ENCODE results near the gene SCCPDH.
"Not testable (repeated sequence)": the region's sequence is repeated elsewhere in the genome, so short reads cannot be mapped to it uniquely, and the experiment has no call there.

SCCPDH gene

GRCh38 chr1:246724731-246725095 is 504 bp downstream of the SCCPDH start:
- CTCF ChIA-PET = no interaction called here
- POLR2A ChIA-PET (ENCODE audit: low non-redundant PET) = no interaction called here
- peak overlapping the region; percentile 72 for H3K27ac ChIP-seq
- TF ChIP-seq, protein P1, sequence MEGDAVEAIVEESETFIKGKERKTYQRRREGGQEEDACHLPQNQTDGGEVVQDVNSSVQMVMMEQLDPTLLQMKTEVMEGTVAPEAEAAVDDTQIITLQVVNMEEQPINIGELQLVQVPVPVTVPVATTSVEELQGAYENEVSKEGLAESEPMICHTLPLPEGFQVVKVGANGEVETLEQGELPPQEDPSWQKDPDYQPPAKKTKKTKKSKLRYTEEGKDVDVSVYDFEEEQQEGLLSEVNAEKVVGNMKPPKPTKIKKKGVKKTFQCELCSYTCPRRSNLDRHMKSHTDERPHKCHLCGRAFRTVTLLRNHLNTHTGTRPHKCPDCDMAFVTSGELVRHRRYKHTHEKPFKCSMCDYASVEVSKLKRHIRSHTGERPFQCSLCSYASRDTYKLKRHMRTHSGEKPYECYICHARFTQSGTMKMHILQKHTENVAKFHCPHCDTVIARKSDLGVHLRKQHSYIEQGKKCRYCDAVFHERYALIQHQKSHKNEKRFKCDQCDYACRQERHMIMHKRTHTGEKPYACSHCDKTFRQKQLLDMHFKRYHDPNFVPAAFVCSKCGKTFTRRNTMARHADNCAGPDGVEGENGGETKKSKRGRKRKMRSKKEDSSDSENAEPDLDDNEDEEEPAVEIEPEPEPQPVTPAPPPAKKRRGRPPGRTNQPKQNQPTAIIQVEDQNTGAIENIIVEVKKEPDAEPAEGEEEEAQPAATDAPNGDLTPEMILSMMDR (conservative IDR thresholded peaks at IDR 0.05; ENCODE audit: low read depth) = no peak
- peak; percentile 9 for DNase-seq (ENCODE audit: low spot score)

DNA sequence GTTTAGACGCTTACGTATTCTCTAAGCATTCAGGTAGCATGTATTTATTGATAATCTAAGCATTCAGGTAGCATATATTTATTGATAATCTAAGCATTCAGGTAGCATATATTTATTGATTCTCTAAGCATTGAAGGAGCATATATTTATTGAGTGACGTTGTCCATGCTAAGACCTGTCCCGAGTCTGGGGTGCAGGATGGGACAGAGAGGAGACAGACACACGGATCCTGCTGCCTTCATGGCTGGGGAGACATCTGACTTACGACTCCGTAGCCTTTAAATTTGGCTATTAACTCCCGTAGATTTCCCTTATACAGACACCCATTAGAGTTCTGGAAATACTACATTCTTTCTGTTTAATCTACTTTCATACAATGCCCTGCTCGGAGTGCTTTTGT is 982 bp downstream of the SCCPDH start:
- POLR2A ChIA-PET (ENCODE audit: low non-redundant PET) = no interaction called here
- no peak overlapping the region for H3K27ac ChIP-seq
- CTCF ChIA-PET = interaction anchor here (0.6 kb wide), 1 partner anchor 25 kb away, joined by 3 read pairs; no protein-coding TSS in a partner anchor
- TF ChIP-seq, protein P1 (conservative IDR thresholded peaks at IDR 0.05; ENCODE audit: low read depth) = no peak
- DNase-seq (ENCODE audit: low spot score) = no peak

DNA sequence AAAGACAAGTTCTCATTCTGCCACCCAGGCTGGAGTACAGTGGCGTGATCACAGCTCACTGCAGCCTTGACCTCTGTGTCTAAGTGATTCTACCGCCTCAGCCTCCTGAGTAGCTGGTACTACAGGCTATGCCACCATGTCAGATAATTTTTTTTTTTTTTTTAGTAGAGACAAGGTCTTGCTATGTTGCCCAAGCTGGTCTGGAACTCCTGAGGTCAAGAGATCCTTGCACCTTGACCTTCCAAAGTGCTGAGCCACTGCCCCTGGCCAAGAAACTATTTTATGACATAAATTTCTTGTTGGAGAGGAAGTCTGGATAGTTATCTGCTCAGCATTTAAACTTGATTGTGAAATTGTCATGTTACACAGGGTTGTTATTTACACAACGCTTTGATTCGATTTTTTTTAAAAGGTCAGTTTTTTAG is 2.1 kb downstream of the SCCPDH start:
- TF ChIP-seq, protein P1 (conservative IDR thresholded peaks at IDR 0.05; ENCODE audit: low read depth) = no peak
- ChIA-PET CTCF (interaction anchor here (0.6 to 0.7 kb wide), 2 partner anchors 34 to 88 kb away, joined by 3 to 4 read pairs; no protein-coding TSS in a partner anchor), POLR2A (ENCODE audit: low non-redundant PET) (no interaction called here)
- DNase-seq (ENCODE audit: low spot score) = no peak
- H3K27ac ChIP-seq = no peak overlapping the region

- no peak for DNase-seq (ENCODE audit: low spot score)
- TF ChIP-seq, protein P1 (conservative IDR thresholded peaks at IDR 0.05; ENCODE audit: low read depth) = no peak
- CTCF ChIA-PET = interaction anchor here (0.6 kb wide), 1 partner anchor 34 kb away, joined by 4 read pairs; no protein-coding TSS in a partner anchor
- H3K27ac ChIP-seq = no peak overlapping the region
- POLR2A ChIA-PET (ENCODE audit: low non-redundant PET) = no interaction called here
Measured at GRCh38 chr1:246726881-246727280, 2.7 kb downstream of the SCCPDH start.

DNA sequence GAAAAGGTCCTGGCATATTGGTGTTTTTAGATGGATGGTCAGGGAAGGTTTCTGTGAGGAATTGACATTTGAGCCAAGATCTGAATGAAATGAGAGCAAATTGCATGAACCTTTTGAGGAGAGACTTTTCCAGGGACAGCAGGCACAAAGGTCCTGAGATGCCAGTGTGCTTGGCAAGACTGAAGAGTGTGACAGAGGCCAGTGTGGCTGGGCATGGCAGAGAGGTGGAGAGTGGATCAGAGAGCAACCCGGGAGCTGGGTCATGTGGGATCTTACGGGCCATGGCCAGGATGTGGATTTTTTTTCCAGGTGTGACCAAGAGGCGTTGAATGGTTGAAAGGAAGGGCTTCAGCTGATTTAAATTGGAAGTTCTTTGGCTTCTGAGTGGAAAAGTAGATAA is 3.4 kb downstream of the SCCPDH start:
- TF ChIP-seq, protein P1 (conservative IDR thresholded peaks at IDR 0.05; ENCODE audit: low read depth) = no peak
- ChIA-PET POLR2A (ENCODE audit: low non-redundant PET) (no interaction called here), CTCF (interaction anchor here (0.6 kb wide), 1 partner anchor 14 kb away, joined by 3 read pairs; no protein-coding TSS in a partner anchor)
- H3K27ac ChIP-seq = no peak overlapping the region
- DNase-seq (ENCODE audit: low spot score) = no peak

GRCh38 chr1:246728311-246728710 is 4.1 kb downstream of the SCCPDH start:
- TF ChIP-seq, protein P1 (conservative IDR thresholded peaks at IDR 0.05; ENCODE audit: low read depth) = no peak
- no peak for DNase-seq (ENCODE audit: low spot score)
- no peak overlapping the region for H3K27ac ChIP-seq
- POLR2A ChIA-PET (ENCODE audit: low non-redundant PET) = no interaction called here
- CTCF ChIA-PET = interaction anchor here (0.6 kb wide), 1 partner anchor 15 kb away, joined by 3 read pairs; no protein-coding TSS in a partner anchor

DNA sequence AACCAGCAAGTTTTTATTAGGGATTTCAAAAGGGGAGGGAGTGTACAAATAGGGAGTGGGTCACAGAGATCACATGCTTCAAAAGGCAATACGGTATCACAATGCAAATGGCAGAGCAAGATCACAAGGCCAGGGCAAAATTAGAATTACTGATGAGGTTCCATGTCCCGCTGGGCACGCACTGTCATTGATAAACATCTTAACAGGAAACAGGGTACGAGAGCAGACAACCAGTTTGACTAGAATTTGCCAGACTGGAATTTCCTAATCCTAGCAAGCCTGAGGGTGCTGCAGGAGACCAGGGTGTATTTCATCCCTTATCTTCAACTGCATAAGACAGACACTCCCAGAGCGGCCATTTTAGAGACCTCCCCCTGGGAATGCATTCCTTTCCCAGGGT is 4.8 kb downstream of the SCCPDH start:
- DNase-seq (ENCODE audit: low spot score); POLR2A ChIA-PET (ENCODE audit: low non-redundant PET); CTCF ChIA-PET; H3K27ac ChIP-seq: not testable (repeated sequence)

All from RWPE1 (cell line).